Forelimb muscle (tissue), 1 donor: Measurements from ENCODE around the gene LCN10. TPM values are rescaled to one million over a fixed set of nuclear protein-coding genes. Genes with fewer than 3 reads are reported as not detected.

Experiments used
- DNase-seq: peaks from one replicate; pipeline ENCODE4 v3.0.0-alpha.2; 2013; ENCODE audit warnings: low read depth
- polyA plus RNA-seq: library from polyadenylated mRNA; unstranded; fragments of 120-200 nt; gene quantifications from one replicate; pipeline ENCODE4 v1.2.1, GENCODE V29; 2013; ENCODE audit not compliant: insufficient read length

The LCN10 gene
- polyA plus RNA-seq, 1 donor, result 20.2 TPM

GRCh38 chr9:136688274-136689107 lies 54.2 kb downstream of the LCN10 start:
- DNase-seq, result no peak

Other genes with a start within 250 kb of the LCN10 start
- gene NOTCH1, start 196.9 kb downstream of the LCN10 start, polyA plus RNA-seq, result 24.8 TPM
- 59.9 TPM for gene EGFL7, start 80.0 kb downstream of the LCN10 start, polyA plus RNA-seq
- 11.6 TPM for gene AGPAT2, start 55.5 kb downstream of the LCN10 start, polyA plus RNA-seq
- gene DIPK1B, start 30.4 kb downstream of the LCN10 start, polyA plus RNA-seq, result 18.2 TPM
- gene LCN6, start 5.6 kb upstream of the LCN10 start, polyA plus RNA-seq, result 0.18 TPM
- gene LCN8, start 15.3 kb upstream of the LCN10 start, polyA plus RNA-seq, result 3.9 TPM
- 0.49 TPM for gene LCN15, start 21.6 kb upstream of the LCN10 start, polyA plus RNA-seq
- gene TMEM141, start 48.4 kb upstream of the LCN10 start, polyA plus RNA-seq, result 34.8 TPM
- 1.9 TPM for gene CCDC183, start 53.4 kb upstream of the LCN10 start, polyA plus RNA-seq
- gene RABL6, start 65.0 kb upstream of the LCN10 start, polyA plus RNA-seq, result 59.8 TPM
- 2.4 TPM for gene AJM1, start 99.5 kb upstream of the LCN10 start, polyA plus RNA-seq
- 99.6 TPM for gene PHPT1, start 106.5 kb upstream of the LCN10 start, polyA plus RNA-seq
- gene MAMDC4, start 109.4 kb upstream of the LCN10 start, polyA plus RNA-seq, result 4.8 TPM
- 312 TPM for gene EDF1, start 123.4 kb upstream of the LCN10 start, polyA plus RNA-seq
- 11.0 TPM for gene TRAF2, start 143.6 kb upstream of the LCN10 start, polyA plus RNA-seq
- gene FBXW5, start 201.8 kb upstream of the LCN10 start, polyA plus RNA-seq, result 41.2 TPM
- 0.32 TPM for gene C8G, start 202.3 kb upstream of the LCN10 start, polyA plus RNA-seq
- 0.71 TPM for gene LCN12, start 209.3 kb upstream of the LCN10 start, polyA plus RNA-seq
- 21.9 TPM for gene PTGDS, start 234.6 kb upstream of the LCN10 start, polyA plus RNA-seq
- 0.61 TPM for gene LCNL1, start 240.1 kb upstream of the LCN10 start, polyA plus RNA-seq
- gene PAXX, start 249.5 kb upstream of the LCN10 start, polyA plus RNA-seq, result 22.8 TPM